HEK293T (cell line): Measurements from ENCODE around the gene SYNPR.

Source experiments
- CTCF ChIA-PET: fragments of 350-600 bp; formaldehyde crosslinking; extraction: SDS; loops from one replicate; lab custom pipeline; 2021; ENCODE audit warnings: antibody characterized with exemption, inconsistent platforms; lab: Yijun Ruan, JAX
- POLR2A ChIA-PET: fragments of 350-600 bp; formaldehyde crosslinking; extraction: SDS; loops from one replicate; lab custom pipeline; 2020; ENCODE audit warnings: antibody characterized with exemption, inconsistent platforms; lab: Yijun Ruan, JAX
- DNase-seq: peaks from one replicate; pipeline ENCODE4 v3.0.0; 2012; ENCODE audit warnings: mixed read lengths; ENCODE audit errors: extremely low spot score
- ARNT ChIP-seq: fragments of 450-650 bp; IDR thresholded peaks from 2 replicates; pipeline ENCODE4 v1.6.1; 2017; ENCODE audit warnings: mild to moderate bottlenecking
- BHLHE40 ChIP-seq: fragments of 450-650 bp; IDR thresholded peaks from 2 replicates; pipeline ENCODE4 v1.6.1; 2016; ENCODE audit warnings: mild to moderate bottlenecking, moderate library complexity, borderline replicate concordance
- CTBP1 ChIP-seq: fragments of 450-650 bp; IDR thresholded peaks from 2 replicates; pipeline ENCODE4 v1.6.1; 2016; ENCODE audit warnings: borderline replicate concordance
- ELF4 ChIP-seq: fragments of 450-650 bp; IDR thresholded peaks from 2 replicates; pipeline ENCODE4 v1.6.1; 2017; ENCODE audit warnings: antibody characterized with exemption
- FOXA1 ChIP-seq: fragments of 450-650 bp; IDR thresholded peaks from 2 replicates; pipeline ENCODE4 v1.6.1; 2016; ENCODE audit warnings: mild to moderate bottlenecking
- FOXK2 ChIP-seq: fragments of 450-650 bp; IDR thresholded peaks from 2 replicates; pipeline ENCODE4 v1.6.1; 2016; ENCODE audit warnings: mild to moderate bottlenecking
- FOXM1 ChIP-seq: fragments of 450-650 bp; IDR thresholded peaks from 2 replicates; pipeline ENCODE4 v1.6.1; 2017; ENCODE audit warnings: mild to moderate bottlenecking, borderline replicate concordance
- HDGF ChIP-seq: fragments of 450-650 bp; IDR thresholded peaks from 2 replicates; pipeline ENCODE4 v1.6.1; 2017; ENCODE audit warnings: antibody characterized with exemption, borderline replicate concordance
- L3MBTL2 ChIP-seq: fragments of 450-650 bp; conservative IDR thresholded peaks from 2 replicates; pipeline ENCODE4 v1.6.1; 2016; ENCODE audit warnings: mild to moderate bottlenecking
- LEF1 ChIP-seq: fragments of 450-650 bp; IDR thresholded peaks from 2 replicates; pipeline ENCODE4 v1.6.1; 2017; ENCODE audit warnings: mild to moderate bottlenecking, borderline replicate concordance
- NFRKB ChIP-seq: fragments of 450-650 bp; IDR thresholded peaks from 2 replicates; pipeline ENCODE4 v1.6.1; 2016; ENCODE audit warnings: mild to moderate bottlenecking, moderate library complexity
- PKNOX1 ChIP-seq: fragments of 450-650 bp; IDR thresholded peaks from 2 replicates; pipeline ENCODE4 v1.6.1; 2016
- SP1 ChIP-seq: fragments of 450-650 bp; IDR thresholded peaks from 2 replicates; pipeline ENCODE4 v1.6.1; 2017
- SUZ12 ChIP-seq: fragments of 450-650 bp; IDR thresholded peaks from 2 replicates; pipeline ENCODE4 v1.6.1; 2016; ENCODE audit warnings: mild to moderate bottlenecking
- TARDBP ChIP-seq: fragments of 450-650 bp; IDR thresholded peaks from 2 replicates; pipeline ENCODE4 v1.6.1; 2016
- ZNF384 ChIP-seq: fragments of 450-650 bp; IDR thresholded peaks from 2 replicates; pipeline ENCODE4 v1.6.1; 2016

Gene SYNPR

GRCh38 chr3:63405882-63406281 lies 127.8 kb downstream of the SYNPR start:
- POLR2A ChIA-PET, result no interaction called here
- no peak for DNase-seq
- no peak for TF ChIP-seq ZNF384
- no peak for TF ChIP-seq SUZ12
- TF ChIP-seq PKNOX1, result no peak
- TF ChIP-seq LEF1, result no peak
- TF ChIP-seq BHLHE40, result no peak
- no peak for TF ChIP-seq FOXM1
- TF ChIP-seq FOXK2, result no peak
- no peak for TF ChIP-seq ARNT
- TF ChIP-seq NFRKB, result no peak
- TF ChIP-seq TARDBP, result no peak
- TF ChIP-seq HDGF, result no peak
- no peak for TF ChIP-seq ELF4
- TF ChIP-seq CTBP1, result no peak
- no peak for TF ChIP-seq L3MBTL2
- no peak for TF ChIP-seq SP1
- TF ChIP-seq FOXA1, result no peak
- CTCF ChIA-PET, result no interaction called here

GRCh38 chr3:63413523-63413922 lies 135.4 kb downstream of the SYNPR start:
- CTCF ChIA-PET, result interaction anchor here (0.7 kb wide), 1 partner anchor 27 kb away, joined by 3 read pairs; no protein-coding TSS in a partner anchor
- POLR2A ChIA-PET, result no interaction called here

GRCh38 chr3:63414607-63415006 lies 136.5 kb downstream of the SYNPR start:
- CTCF ChIA-PET, result no interaction called here
- POLR2A ChIA-PET, result no interaction called here
- TF ChIP-seq ARNT, result no peak
- TF ChIP-seq TARDBP, result no peak
- TF ChIP-seq FOXA1, result no peak
- TF ChIP-seq BHLHE40, result no peak
- DNase-seq, result no peak

More at GRCh38 chr3:63413523-63413922, 135.4 kb downstream of the SYNPR start:
- TF ChIP-seq FOXM1, result no peak
- no peak for TF ChIP-seq ZNF384
- no peak for TF ChIP-seq HDGF
- DNase-seq, result no peak

GRCh38 chr3:63429905-63430304 lies 151.8 kb downstream of the SYNPR start:
- no peak for DNase-seq
- ChIA-PET POLR2A (no interaction called here), CTCF (no interaction called here)
- TF ChIP-seq FOXK2 (no peak), HDGF (no peak), BHLHE40 (no peak), SUZ12 (no peak), CTBP1 (no peak), L3MBTL2 (no peak), FOXA1 (no peak), TARDBP (no peak)

GRCh38 chr3:63430875-63431274 lies 152.8 kb downstream of the SYNPR start:
- POLR2A ChIA-PET, result no interaction called here
- TF ChIP-seq BHLHE40, result no peak
- TF ChIP-seq NFRKB, result no peak
- no peak for TF ChIP-seq FOXA1
- no peak for TF ChIP-seq L3MBTL2
- no peak for TF ChIP-seq ARNT
- no peak for TF ChIP-seq ELF4
- no peak for TF ChIP-seq SP1
- no peak for TF ChIP-seq FOXK2
- TF ChIP-seq LEF1, result no peak
- no peak for TF ChIP-seq HDGF
- no peak for TF ChIP-seq ZNF384
- no peak for TF ChIP-seq SUZ12
- no peak for TF ChIP-seq TARDBP
- CTCF ChIA-PET, result no interaction called here
- DNase-seq, result no peak

- TF ChIP-seq SUZ12 (no peak), ELF4 (no peak), NFRKB (no peak), BHLHE40 (no peak), ARNT (no peak), TARDBP (no peak), SP1 (no peak), PKNOX1 (no peak), FOXA1 (no peak), ZNF384 (no peak), HDGF (no peak), LEF1 (no peak), FOXK2 (no peak), FOXM1 (no peak), CTBP1 (no peak), L3MBTL2 (no peak)
- no peak for DNase-seq
- ChIA-PET POLR2A (no interaction called here), CTCF (no interaction called here)
Measured at GRCh38 chr3:63437858-63438257, 159.8 kb downstream of the SYNPR start.

- DNase-seq, result no peak
- ChIA-PET CTCF (interaction anchor here (0.6 kb wide), 1 partner anchor 86 kb away, joined by 3 read pairs; no protein-coding TSS in a partner anchor), POLR2A (no interaction called here)
- TF ChIP-seq L3MBTL2, result no peak
- TF ChIP-seq CTBP1, result no peak
- TF ChIP-seq SUZ12, result no peak
- TF ChIP-seq BHLHE40, result no peak
- no peak for TF ChIP-seq ARNT
- TF ChIP-seq PKNOX1, result no peak
- TF ChIP-seq FOXA1, result no peak
- TF ChIP-seq SP1, result no peak
- no peak for TF ChIP-seq ZNF384
- no peak for TF ChIP-seq TARDBP
- TF ChIP-seq NFRKB, result no peak
- TF ChIP-seq LEF1, result no peak
Measured at GRCh38 chr3:63438826-63439371, 160.8 kb downstream of the SYNPR start.
